Panc1 (cell line): ENCODE data around the gene IFNB1.

Source experiments
- CTCF ChIP-seq: fragments of 450-650 bp; IDR thresholded peaks from 2 replicates; pipeline ENCODE4 v1.5.1; 2017; ENCODE audit warnings: mild to moderate bottlenecking
- POLR2AphosphoS5 ChIP-seq: IDR thresholded peaks from 2 replicates; pipeline ENCODE4 v1.6.1; 2012; ENCODE audit warnings: mild to moderate bottlenecking, low read depth, low read length, moderate library complexity
- REST ChIP-seq, 2 experiments: IDR thresholded peaks; 2 replicates each; pipeline ENCODE4 v1.6.1; 2011 to 2012; ENCODE audit warnings: low read depth in 2 of 2, control low read depth in 1 of 2, low read length in 1 of 2, mild to moderate bottlenecking in 1 of 2, moderate library complexity in 1 of 2; ENCODE audit not compliant: insufficient read depth in 1 of 2
- TCF7L2 ChIP-seq: IDR thresholded peaks from 2 replicates; pipeline ENCODE4 v1.6.1; 2011; ENCODE audit warnings: mild to moderate bottlenecking, low read depth, low read length, inconsistent platforms

GRCh38 chr9:21037278-21037677 is 40.5 kb downstream of the IFNB1 start:
- TF ChIP-seq CTCF (no peak), REST (IDR thresholded peaks at IDR 0.05; ENCODE audit: insufficient read depth in 1 of 2, low read depth in 2 of 2, low read length in 1 of 2) (no peak), POLR2AphosphoS5 (no peak), TCF7L2 (no peak)
